Activated T-cell treated with anti-CD3 and anti-CD28 coated beads for 48 hours (primary cell): ENCODE measurements around the gene FAM153A.
"Not testable (repeated sequence)": the region's sequence is repeated elsewhere in the genome, so short reads cannot be mapped to it uniquely, and the experiment has no call there.

ENCODE experiments used
- DNase-seq: peaks from one replicate; pipeline ENCODE4 v3.0.0-alpha.2; 2020; ENCODE audit warnings: low read depth

The FAM153A gene

GRCh38 chr5:177782792-177783633 is at the start of gene FAM153A:
Gene FAM153A (minus strand): TSS chr5:177782899.
- DNase-seq, result not testable (repeated sequence)

GRCh38 chr5:177832287-177832686 is 49.6 kb upstream of the FAM153A start:
- not testable (repeated sequence) for DNase-seq

- DNase-seq, result not testable (repeated sequence)
Observed at GRCh38 chr5:177826073-177826472, 43.4 kb upstream of the FAM153A start.

GRCh38 chr5:177824776-177825175 is 42.1 kb upstream of the FAM153A start:
- not testable (repeated sequence) for DNase-seq

- not testable (repeated sequence) for DNase-seq
Observed at GRCh38 chr5:177822489-177822888, 39.8 kb upstream of the FAM153A start.

- DNase-seq, result not testable (repeated sequence)
Observed at GRCh38 chr5:177819664-177820063, 37.0 kb upstream of the FAM153A start.

GRCh38 chr5:177812814-177813425 is 30.2 kb upstream of the FAM153A start:
- DNase-seq, result not testable (repeated sequence)

GRCh38 chr5:177812160-177812743 is 29.6 kb upstream of the FAM153A start:
- not testable (repeated sequence) for DNase-seq

GRCh38 chr5:177809209-177809913 is 26.7 kb upstream of the FAM153A start:
- DNase-seq, result peak; percentile 36

- not testable (repeated sequence) for DNase-seq
Observed at GRCh38 chr5:177808420-177808819, 25.7 kb upstream of the FAM153A start.

GRCh38 chr5:177807265-177807664 is 24.6 kb upstream of the FAM153A start:
- not testable (repeated sequence) for DNase-seq

- not testable (repeated sequence) for DNase-seq
Observed at GRCh38 chr5:177801427-177801826, 18.7 kb upstream of the FAM153A start.

- DNase-seq, result not testable (repeated sequence)
Observed at GRCh38 chr5:177798237-177798840, 15.6 kb upstream of the FAM153A start.

- DNase-seq, result not testable (repeated sequence)
Observed at GRCh38 chr5:177793272-177793671, 10.6 kb upstream of the FAM153A start.

GRCh38 chr5:177791649-177792048 is 8.9 kb upstream of the FAM153A start:
- not testable (repeated sequence) for DNase-seq

GRCh38 chr5:177782169-177782568 is 530 bp downstream of the FAM153A start:
- DNase-seq, result not testable (repeated sequence)

- DNase-seq, result not testable (repeated sequence)
Observed at GRCh38 chr5:177771206-177771605, 11.5 kb downstream of the FAM153A start.

GRCh38 chr5:177770646-177771045 is 12.1 kb downstream of the FAM153A start:
- peak; percentile 11 for DNase-seq

- not testable (repeated sequence) for DNase-seq
Observed at GRCh38 chr5:177763737-177764508, 18.8 kb downstream of the FAM153A start.

- not testable (repeated sequence) for DNase-seq
Observed at GRCh38 chr5:177760954-177761353, 21.7 kb downstream of the FAM153A start.

GRCh38 chr5:177747354-177747753 is 35.3 kb downstream of the FAM153A start:
- not testable (repeated sequence) for DNase-seq
